ENCODE data around the gene C6orf132.

The C6orf132 gene

DNA sequence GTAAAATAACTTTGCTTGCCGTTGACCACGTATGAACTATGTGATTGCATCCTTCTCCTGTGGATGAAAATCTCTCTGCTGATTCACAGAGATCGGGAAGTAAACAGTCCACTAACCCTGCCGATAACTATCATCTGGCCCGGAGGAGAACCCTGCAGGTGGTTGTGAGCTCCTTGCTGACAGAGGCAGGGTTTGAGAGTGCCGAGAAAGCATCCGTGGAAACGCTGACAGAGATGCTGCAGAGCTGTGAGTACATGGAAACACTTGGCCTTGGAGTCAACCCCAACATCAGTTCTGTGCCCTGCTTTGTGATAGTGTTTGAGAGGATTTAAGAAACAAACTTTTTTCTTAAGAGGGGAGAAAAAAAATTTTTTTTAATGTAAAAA, 91.2 kb downstream of the C6orf132 start:
- peak overlapping the region; percentile 92 for H3K4me3 ChIP-seq (ENCODE audit: low read length)
- DNase-seq (ENCODE audit: low read depth): no peak
- TF ChIP-seq, protein P1, sequence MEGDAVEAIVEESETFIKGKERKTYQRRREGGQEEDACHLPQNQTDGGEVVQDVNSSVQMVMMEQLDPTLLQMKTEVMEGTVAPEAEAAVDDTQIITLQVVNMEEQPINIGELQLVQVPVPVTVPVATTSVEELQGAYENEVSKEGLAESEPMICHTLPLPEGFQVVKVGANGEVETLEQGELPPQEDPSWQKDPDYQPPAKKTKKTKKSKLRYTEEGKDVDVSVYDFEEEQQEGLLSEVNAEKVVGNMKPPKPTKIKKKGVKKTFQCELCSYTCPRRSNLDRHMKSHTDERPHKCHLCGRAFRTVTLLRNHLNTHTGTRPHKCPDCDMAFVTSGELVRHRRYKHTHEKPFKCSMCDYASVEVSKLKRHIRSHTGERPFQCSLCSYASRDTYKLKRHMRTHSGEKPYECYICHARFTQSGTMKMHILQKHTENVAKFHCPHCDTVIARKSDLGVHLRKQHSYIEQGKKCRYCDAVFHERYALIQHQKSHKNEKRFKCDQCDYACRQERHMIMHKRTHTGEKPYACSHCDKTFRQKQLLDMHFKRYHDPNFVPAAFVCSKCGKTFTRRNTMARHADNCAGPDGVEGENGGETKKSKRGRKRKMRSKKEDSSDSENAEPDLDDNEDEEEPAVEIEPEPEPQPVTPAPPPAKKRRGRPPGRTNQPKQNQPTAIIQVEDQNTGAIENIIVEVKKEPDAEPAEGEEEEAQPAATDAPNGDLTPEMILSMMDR (conservative IDR thresholded peaks at IDR 0.05; ENCODE audit: low read length): no peak
